Medulla oblongata (tissue), 1 donor: ENCODE measurements around the gene CTIF.

ENCODE experiments used
- DNase-seq: peaks from one replicate; pipeline ENCODE4 v3.0.0-alpha.2; 2015; ENCODE audit errors: extremely low spot score

Gene CTIF

DNA sequence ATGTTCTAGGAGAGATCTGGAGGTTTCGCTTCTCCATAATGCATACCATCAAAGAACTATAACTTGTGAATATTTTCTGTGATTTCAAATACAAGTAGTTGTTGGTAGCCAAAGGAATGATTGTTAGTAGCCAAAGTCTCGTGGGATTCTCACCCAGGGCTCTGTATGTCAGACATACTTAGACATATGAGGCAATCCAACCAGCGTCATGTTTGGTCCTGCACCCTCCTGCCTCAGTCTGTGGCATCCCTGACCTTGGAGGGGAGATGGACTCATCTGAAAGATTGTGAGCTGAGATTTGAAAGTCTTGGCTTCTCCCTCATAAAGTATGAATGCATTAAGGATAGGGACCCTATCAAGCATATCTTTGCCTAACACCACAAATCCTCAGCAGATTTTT is 81.2 kb downstream of the CTIF start:
- no peak for DNase-seq

DNA sequence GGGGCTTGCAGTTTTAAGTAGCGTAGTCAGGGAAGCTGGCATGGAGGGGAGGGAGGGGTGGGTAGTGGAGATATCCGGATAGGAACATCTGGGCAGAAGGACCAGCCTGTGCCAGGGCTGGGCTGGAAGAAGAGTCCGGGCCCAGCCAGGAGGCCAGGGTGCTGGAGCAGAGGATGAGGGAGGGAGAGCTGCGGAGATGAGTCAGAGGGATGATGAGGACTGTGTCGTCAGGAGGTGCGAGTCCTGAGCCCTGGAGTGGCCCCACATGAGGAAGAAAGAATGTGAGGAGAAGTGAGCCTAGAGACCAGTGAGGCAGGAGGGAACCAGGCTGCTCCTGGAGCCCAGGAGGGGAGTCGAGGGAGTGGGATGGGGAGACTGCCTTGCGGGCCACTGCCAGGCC is 82.4 kb downstream of the CTIF start:
- DNase-seq, result no peak

DNA sequence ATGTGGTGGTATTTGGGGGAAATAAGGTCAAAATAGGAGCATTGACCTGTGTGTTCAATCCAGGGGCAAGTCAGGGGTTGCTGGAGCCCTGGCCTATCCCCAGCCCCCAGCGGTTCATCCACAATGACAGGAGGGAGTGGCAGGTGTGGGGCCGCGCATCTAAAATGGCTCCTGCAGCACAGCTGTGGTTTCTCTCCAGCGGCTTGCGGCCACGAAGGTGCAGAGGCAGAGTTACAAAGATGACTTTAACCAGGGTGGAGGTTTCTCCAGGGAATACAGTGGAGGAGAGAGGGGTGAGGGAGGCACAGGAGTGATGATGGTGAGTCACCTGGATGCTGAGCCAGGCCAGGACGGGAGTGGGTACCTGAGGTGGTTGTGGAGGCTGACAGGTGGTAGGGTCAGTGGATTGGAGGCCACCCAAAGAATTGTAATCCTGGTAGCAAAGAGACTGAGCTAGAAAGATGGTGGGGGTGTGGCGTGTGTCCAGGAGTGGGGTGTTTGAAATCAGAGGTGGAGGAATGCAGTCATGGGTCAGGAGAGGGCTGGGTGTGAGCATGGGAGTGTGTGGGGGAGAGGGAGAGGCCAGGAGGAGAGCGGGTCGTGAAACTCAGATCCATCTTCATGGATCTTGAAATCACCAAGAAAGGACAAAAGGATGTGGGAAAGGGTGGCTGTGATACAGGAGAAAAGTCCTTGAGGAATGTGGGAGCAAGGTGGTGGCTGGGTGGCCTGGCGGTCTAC is 83.2 kb downstream of the CTIF start:
- DNase-seq, result no peak

DNA sequence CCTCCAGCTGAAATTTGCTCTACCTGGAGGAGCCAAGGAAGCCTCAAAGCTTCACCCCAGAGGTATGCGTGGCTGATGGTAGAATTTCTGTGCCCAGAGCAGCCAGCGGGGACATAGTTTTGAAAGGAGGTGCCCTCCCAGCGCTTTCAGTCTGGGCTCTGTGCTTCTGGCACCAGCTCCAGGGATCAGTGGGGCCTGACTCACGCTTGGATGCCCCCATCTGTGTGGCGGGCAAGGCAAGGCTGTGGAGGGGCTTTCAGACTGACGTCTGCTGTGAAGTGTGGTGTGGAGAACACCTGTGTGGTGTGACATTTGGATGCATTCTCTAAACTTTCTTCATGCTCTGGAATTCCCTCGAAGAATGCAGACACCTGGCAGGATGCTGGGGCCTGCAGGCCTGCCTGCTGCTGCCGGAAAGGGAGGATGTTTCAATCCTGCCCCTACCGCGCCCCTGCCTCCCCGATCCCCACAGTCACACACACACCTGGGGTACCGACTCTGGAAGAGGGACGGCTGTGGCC is 84.1 kb downstream of the CTIF start:
- DNase-seq, result no peak

DNA sequence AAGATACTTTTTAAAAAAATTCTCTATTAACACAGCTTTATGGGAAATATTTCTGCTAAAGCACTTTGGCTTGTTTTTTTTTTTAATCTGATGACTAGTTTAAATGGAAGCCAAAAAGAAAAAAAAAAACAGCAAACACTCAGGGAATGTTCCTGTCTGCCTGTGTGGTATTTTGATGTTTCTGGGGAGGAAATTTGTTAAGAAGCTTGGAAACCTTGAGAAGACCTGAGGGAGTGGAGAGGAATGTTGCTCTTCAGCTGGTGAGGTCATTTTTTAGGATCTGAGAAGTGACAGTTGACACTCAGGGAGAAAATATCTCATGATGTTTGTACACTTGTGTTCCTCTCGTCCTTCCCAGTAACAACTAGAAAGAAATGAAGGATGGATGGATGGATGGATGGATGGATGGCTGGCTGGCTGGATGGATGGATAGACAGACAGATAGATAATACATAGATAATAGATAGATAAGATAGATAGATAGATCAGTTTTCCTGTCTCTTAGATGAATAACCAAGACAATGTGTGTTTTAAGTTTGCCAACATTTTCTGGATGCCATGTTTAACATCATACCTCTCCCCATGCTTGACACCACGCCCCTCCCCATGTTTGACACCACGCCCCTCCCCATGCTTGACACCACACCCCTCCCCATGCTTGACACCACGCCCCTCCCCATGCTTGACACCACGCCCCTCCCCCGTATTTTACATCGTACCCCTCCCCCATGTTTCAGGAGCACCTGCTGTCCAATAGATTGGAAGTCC is 84.8 kb downstream of the CTIF start:
- no peak for DNase-seq

DNA sequence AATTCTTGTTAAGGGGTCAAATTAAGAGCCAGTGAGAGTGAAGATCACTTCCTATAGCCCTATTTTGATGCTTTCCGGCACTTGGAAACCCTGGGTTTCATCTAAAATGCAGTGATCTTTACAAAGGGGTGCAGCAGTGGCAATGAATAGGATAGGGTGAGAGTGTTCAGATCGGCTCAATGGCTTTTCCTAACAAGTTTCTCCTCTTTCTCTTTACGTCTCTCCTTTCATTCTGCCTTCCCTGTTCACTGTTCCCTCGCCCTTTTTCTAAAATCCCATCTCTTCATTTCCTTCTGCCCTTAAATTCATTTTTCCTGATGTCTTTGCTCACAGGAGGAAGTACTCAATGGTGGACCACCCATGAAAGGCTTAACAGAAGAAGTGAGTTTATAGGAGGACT is 86.0 kb downstream of the CTIF start:
- no peak for DNase-seq

DNA sequence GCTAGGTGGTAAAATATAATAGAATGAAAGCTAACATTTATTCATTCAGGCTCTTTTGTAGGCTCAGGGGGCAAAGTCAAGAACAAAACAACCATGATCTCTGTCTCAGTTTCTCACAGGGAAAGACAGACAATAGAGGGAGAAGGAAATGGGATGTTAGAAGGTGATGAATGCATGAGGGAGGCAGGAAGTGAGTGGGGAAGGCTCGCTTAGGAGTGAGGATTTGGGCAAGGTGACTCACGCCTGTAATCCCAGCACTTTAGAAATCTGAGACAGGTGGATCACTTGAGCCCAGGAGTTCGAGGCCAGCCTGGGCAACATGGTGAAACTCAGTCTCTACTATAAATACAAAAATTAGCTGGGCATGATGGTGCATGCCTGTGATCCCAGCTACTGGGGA is 88.4 kb downstream of the CTIF start:
- DNase-seq, result no peak

DNA sequence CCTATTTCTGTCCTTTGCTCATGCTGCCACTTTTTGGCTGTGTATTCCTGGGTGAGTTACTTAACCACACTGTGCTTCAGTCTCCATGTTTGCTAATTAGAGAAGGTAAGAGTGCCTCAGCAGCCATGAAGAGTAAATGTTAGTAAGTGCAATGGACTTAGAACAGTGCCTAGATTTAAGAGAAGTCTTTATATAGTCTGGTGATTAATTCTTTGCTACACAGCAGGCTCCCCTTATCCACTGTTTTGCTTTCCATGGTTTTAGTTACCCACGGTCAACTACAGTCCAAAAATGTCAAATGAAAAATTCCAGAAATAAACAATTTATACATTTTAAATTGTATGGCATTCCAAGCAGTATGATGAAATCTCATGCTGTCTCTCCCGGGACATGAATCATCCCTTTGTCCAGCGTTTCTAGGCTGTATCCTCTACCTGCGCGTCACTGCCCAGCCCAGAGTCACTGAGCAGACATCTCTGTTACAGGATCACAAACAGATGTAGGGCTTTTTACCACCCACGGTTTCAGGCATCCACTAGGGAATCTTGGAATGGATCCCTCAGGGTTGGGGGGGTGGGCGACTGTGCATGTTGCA is 91.0 kb downstream of the CTIF start:
- DNase-seq, result no peak

DNA sequence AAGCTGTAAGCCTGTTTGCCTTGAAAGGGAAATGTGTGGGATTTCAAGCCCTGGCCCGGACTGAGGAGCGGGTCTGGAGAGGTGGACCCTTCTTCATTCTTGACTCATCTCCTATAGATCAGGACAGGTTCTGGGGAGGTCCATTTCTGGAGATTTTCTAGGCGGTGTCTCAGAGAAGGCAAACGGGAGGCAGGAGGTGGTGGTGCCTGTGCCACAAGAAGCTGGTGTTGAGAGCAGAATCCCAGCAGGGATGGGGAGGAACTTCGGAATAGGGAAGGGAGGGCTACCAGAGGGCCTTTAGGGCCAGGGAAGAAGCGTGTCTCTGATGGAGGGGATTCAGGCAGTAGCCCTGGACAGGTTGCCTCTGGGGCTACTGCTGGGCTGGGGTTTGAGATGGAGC is 93.0 kb downstream of the CTIF start:
- no peak for DNase-seq

DNA sequence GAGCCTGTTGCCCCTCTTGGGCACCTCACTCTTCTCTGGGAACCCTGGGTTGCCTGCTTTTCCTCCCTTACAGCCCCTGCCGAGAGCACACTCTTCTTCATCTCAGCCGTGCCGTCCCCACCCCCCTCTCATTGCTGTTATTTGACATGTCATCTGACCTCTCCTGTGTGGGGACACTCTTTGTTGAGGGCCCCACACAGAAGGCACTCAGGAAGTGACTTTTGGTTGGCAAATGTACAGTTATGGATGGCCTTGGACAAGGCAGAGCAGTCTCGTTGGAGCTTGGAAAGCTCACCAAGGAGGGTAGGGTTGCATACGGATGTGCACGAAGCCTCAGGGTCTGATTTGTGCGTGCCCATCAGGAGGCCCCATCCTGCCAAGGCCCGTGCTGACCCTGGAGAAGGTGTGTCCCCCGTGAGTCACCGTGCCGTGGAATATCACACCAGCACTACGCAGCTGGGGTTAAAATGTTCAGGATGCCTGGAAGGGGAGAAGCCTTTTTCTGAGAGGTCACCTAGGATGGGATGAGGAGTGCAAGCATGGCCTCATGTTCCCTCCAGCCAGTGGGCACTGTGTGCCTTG is 93.9 kb downstream of the CTIF start:
- DNase-seq, result no peak

DNA sequence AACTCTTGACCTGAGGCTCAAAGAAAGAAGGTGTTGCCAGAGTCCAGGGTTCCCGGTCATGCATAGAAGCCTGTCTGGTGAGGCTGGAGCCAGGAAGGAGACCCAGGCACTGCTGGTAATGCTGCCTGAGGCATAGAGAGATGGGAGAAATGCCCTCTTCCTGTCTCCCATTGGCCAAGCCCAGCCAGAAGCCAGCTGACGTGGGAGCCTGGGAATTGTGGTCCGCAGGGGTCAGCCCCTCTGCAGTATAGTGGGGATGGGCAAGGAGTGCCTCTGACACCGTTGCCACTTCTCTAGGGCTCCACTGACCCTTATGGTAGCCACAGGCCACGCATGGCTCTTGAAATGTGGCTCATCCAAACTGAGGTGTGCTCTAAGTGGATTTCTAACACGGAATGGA is 95.7 kb downstream of the CTIF start:
- no peak for DNase-seq

DNA sequence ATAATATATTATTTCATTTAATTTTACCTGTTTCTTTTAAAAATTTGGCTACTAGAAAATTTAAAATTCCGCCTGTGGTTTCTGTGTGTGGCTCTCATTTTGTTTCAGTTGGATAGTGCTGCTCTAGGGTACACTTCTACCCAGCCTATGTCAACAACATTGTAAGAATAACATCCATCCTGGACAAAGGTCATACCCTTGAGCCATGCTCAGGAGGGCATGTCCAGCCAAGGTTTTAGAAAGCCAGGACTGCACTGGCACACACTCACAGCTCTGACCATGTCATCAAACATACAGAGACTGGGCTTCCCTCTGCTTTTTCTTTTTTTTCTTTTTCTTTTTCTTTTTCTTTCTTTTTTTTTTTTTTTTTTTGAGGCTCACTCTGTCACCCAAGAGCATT is 96.1 kb downstream of the CTIF start:
- DNase-seq, result no peak

DNA sequence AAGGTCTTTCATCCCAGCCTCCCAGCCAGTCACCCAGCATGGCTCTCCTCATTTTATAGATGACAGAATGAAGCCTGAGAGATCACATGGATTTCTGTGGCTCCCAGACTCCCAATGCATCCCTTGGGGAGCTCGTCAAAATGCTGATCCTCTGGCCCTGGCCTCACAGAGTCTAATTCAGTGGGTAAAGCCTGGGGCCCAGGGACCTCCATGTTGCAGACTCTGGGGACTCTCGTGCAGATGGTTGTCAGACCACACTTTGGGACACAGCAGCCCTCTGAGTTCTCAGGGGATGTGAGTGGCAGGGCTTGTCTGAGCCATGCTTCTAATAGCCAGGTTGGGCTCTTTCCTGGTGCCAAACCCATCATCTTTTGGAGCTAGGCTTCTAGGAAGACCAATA is 97.0 kb downstream of the CTIF start:
- DNase-seq, result no peak

DNA sequence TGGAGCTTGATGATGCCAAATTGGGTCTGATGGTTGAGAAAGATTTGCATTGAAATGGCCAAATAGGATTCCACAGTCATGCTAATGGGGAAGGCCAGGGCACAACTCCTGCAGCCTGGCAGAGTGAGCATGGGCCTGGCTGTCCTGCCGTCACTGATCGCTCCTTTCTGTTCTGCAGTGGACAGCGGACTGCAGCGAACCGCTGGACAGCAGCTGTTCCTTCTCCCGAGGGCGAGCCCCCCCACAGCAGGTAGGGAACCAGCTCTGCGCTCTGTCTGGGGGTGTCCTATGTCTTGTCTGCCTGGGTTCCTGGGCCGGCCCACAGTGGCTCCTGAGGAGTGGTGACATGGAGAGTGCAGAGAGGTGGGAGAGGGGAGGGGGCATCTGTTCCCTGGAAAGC is 97.6 kb downstream of the CTIF start:
- no peak for DNase-seq

DNA sequence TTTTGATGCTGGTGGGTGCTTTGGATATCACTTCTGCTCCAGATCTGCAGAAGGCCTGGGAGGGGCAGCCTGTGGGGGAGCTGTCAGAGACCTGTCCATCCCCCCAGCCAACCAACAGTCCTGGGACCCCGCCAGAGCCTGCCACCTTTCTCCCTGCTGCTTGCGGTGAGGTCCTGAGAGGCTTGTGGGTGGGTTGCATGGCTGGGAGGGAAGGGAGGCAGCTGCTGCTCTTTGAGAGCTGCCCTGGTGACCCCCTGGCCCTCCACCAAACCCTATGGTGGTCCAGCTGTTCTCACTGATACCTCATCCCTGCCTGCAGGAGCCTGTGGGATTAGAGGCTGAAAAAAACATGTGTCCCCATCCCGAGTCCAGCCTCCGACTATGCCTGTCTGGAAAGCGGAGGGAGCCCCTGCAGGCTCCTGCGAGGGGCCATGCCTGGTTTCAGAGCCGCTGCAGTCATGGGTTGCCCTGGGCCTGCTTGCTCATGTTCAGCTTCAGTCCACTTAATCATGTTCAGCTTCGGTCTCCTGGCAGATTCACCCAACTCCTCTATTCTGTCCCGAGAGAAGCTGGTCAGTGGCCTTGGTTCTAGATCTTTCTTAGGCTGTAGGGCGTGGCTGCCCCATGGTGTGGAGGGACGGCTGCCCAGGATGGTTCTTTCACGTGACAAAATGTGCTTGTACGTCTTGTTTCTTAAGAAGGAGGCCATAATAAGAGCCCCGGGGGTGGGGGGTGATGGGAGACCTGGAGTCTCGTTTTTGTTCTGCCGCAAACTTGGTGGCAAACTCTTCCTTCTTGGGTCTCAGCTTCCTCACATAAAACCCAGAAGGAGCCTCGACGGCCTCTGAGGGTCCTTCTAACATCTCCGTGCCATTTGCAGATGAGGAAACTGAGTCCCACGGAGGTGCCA is 98.5 kb downstream of the CTIF start:
- no peak for DNase-seq

DNA sequence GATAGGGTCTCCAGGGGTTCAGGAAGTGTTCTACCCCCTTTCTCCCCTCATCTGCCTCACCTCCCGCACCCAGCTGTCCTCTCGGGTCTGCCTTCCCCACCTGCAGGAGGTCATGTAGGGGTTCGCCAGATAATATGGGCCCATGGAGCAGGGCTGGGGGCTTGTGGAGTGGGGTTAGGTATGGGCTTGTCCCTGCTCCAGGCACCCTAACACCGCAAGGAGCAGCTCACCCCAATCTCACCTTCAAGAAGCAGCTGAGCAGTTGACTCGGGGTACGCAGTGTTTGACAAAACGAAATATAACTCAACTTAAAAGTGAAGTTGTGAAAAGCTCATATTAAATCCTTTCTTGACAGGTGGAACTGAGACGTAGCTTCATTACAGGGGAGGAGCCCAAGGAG is 99.6 kb downstream of the CTIF start:
- no peak for DNase-seq

DNA sequence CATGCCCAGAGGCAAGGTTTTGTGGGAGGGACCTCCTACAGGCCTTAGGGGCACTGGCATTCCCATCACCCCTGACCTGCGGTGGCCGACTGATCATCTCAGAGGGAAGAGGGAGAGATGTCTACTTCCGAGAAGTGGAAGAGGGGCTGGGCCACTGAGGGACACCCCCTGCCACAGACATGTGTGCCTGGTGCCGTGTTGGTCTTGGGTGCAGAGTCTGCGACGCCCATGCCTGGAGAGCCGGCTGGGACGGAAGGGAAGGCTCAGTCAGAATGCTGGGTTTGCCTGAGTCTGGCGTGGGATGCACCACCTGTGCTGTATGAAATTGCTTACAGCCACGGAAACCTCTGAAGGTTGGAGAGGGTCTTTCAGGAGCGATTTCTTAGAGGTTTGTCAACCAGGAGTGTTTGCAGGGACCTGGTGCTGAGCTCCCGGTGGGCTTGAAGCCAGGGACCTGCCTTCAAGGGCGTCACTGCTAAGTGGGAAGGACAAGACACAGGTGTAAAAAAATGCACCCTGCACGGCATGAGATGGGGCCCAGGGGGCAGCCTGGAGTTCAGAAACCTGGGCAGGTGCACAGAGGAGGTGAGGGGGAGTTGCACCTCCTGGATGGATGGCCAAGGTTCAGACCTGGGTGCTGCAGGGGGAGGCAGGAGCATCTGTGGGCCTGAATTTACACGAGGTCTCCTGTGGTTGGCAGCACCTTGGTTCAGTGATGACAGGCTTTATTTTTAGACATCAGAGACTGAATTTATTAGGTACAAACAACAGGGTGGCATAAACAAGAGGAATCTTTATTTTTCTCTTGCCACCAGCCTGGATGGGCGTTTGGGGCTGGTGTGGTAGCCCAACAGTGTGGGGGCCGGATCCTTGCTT is 100.3 kb downstream of the CTIF start:
- no peak for DNase-seq

DNA sequence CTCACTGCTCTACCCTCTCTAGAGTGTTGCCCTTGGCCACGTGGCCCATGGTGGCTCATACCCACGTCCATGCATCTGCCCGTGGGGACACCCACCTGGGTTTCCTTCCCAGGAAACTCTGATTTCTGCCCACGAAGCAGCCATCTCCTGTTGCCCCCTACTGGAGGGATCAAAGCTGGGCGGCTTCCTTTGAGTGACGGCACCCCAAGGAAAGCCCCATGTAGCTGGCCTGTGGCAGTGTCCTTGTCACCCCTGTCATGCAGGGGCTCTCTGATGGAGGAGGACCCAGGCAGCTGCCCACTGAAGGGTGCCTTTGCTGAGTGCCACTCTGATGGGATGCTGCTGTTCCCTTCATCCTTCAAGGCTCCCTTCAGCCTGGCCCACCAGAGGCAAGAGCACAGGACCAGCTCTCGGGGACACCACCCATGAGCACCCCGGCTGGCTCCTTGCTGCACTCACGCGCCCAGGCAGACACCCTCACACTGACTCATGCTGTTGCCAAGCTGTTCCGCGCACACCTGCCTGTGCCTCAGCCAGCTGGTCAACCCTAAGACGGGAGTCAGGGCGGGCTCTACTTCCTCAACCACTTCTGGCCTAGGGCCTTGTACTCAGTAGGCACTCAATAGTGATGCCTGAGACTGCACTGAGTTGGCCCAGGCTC is 101.1 kb downstream of the CTIF start:
- DNase-seq, result no peak

DNA sequence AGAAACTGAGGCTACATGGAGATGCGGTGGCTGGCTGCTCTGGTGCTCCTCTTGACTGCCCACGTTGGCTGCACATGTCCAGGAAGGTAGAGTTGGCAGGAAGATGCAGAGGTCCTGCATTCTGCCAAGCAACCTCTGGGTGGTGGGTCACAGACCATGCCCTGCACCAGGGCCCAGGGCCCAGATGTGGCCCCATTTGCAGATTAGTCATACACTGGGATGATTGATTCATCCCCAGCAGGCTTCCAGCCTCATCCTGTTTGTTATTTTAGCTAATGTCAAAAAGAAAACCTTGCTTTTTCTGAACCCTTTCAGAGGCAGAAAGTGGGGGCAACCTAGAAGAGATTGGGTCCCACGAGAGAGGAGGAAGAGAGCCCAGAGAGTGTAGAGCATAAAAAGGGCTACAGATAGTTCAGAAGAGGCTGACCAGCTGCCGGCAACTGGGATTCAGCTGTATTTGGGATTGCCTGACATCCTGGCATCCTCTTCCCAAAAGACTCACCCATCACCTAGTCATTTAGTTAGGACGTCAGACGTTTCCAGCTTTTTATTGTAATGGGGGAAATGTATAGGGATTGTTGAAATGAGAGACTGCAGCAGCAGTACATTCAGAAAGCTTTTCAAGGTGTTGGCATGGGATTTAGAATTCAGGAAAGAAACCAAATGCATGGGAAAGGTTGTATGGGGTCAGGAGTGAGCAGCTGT is 101.9 kb downstream of the CTIF start:
- no peak for DNase-seq
